HepG2 (cell line): ENCODE data around the gene KATNB1. TPM values are rescaled to one million over a fixed set of nuclear protein-coding genes. Genes with fewer than 3 reads are reported as not detected.

Source experiments
- CCAR2 ChIP-seq: fragments of 200-400 bp; formaldehyde crosslinking; optimal IDR thresholded peaks from 2 replicates; pipeline ENCODE3; 2018; ENCODE audit warnings: low read depth, mild to moderate bottlenecking, low read length, moderate library complexity
- CERS6 ChIP-seq: sonication (generic); formaldehyde crosslinking; IDR thresholded peaks from 2 replicates; pipeline ENCODE4 v1.5.0; 2020; ENCODE audit warnings: missing genetic modification reagents
- CREBL2 ChIP-seq: sonication (generic); formaldehyde crosslinking; IDR thresholded peaks from 2 replicates; pipeline ENCODE4 v1.8.1; 2023; ENCODE audit warnings: missing genetic modification reagents, mild to moderate bottlenecking, borderline replicate concordance
- CTCF ChIP-seq: sonication (generic); formaldehyde crosslinking; IDR thresholded peaks from 2 replicates; pipeline ENCODE4 v1.5.0; 2020; ENCODE audit warnings: mild to moderate bottlenecking, missing genetic modification reagents, moderate library complexity
- GATAD1 ChIP-seq: IDR thresholded peaks from 2 replicates; pipeline ENCODE4 v1.6.1; 2016; ENCODE audit warnings: missing genetic modification reagents, missing compliant biosample characterization
- GLI4 ChIP-seq: sonication (generic); formaldehyde crosslinking; IDR thresholded peaks from 2 replicates; pipeline ENCODE4 v1.5.1; 2020; ENCODE audit warnings: missing genetic modification reagents, mild to moderate bottlenecking, moderate library complexity, borderline replicate concordance
- HNF1A ChIP-seq, 2 experiments: sonication (generic) in 1 of 2; formaldehyde crosslinking in 1 of 2; IDR thresholded peaks; 2 replicates each; pipeline versions ENCODE4 v1.4.0 to v1.6.1; 2016 to 2020; ENCODE audit warnings: borderline replicate concordance in 1 of 2, low read depth in 1 of 2, mild to moderate bottlenecking in 1 of 2, missing genetic modification reagents in 1 of 2
- KMT2B ChIP-seq: IDR thresholded peaks from 2 replicates; pipeline ENCODE4 v1.6.1; 2016; ENCODE audit warnings: missing genetic modification reagents, missing compliant biosample characterization
- PHF5A ChIP-seq: IDR thresholded peaks from one replicate; pipeline ENCODE4 v1.6.1; 2018; ENCODE audit warnings: low read depth, missing genetic modification reagents; ENCODE audit not compliant: unreplicated experiment
- POGZ ChIP-seq: sonication (generic); formaldehyde crosslinking; IDR thresholded peaks from 2 replicates; pipeline ENCODE4 v1.4.0; 2020; ENCODE audit warnings: mild to moderate bottlenecking, missing genetic modification reagents
- PRMT3 ChIP-seq: sonication (generic); formaldehyde crosslinking; IDR thresholded peaks from 2 replicates; pipeline ENCODE4 v1.8.1; 2022; ENCODE audit warnings: low read depth, mild to moderate bottlenecking, moderate library complexity, missing genetic modification reagents, borderline replicate concordance
- RBM39 ChIP-seq: fragments of 200-400 bp; formaldehyde crosslinking; IDR thresholded peaks from one replicate; pipeline ENCODE4 v1.6.1; 2018; ENCODE audit warnings: antibody characterized with exemption, mild to moderate bottlenecking, low read depth, low read length; ENCODE audit not compliant: poor library complexity, severe bottlenecking
- TP53 ChIP-seq: sonication (generic); formaldehyde crosslinking; conservative IDR thresholded peaks from 2 replicates; pipeline ENCODE4 v1.4.0; 2020; ENCODE audit warnings: missing genetic modification reagents
- ZBTB21 ChIP-seq: sonication (generic); formaldehyde crosslinking; IDR thresholded peaks from 2 replicates; pipeline ENCODE4 v1.4.0; 2020; ENCODE audit warnings: missing genetic modification reagents
- ZBTB4 ChIP-seq: sonication (generic); formaldehyde crosslinking; IDR thresholded peaks from 2 replicates; pipeline ENCODE4 v1.4.0; 2020; ENCODE audit warnings: missing genetic modification reagents, mild to moderate bottlenecking, borderline replicate concordance
- ZNF274 ChIP-seq: sonication (generic); formaldehyde crosslinking; IDR thresholded peaks from 2 replicates; pipeline ENCODE4 v1.5.1; 2020; ENCODE audit warnings: mild to moderate bottlenecking, missing genetic modification reagents
- ZNF737 ChIP-seq: sonication (generic); formaldehyde crosslinking; IDR thresholded peaks from 2 replicates; pipeline ENCODE4 v1.5.0; 2020; ENCODE audit warnings: missing genetic modification reagents, mild to moderate bottlenecking, borderline replicate concordance
- polyA plus RNA-seq, 8 experiments: library from polyadenylated mRNA; depleted of rRNA in 3 of 8; stranded (reverse) in 7 of 8; unstranded in 1 of 8; fragments of >200 nt; fragmentation: Illumina TruSeq in 4 of 8; extraction: Trizol in 4 of 8; gene quantifications; 2 replicates each; pipeline versions ENCODE4 v1.2.1 to v1.2.3, GENCODE V29; 2011 to 2016; ENCODE audit warnings: low read depth in 4 of 8, missing spikeins in 1 of 8, mixed read lengths in 1 of 8; ENCODE audit not compliant: insufficient read depth in 1 of 8
- total RNA-seq, 5 experiments: library from RNA; depleted of rRNA; stranded (reverse); fragments of >200 nt; fragmentation: Illumina TruSeq; extraction: Trizol; gene quantifications; 2 replicates each; pipeline ENCODE4 v1.2.3, GENCODE V29; 2016; ENCODE audit warnings: low read depth in 1 of 5

The KATNB1 gene
- total and polyA plus RNA-seq, 2 of the 13 experiments (the other 11 are each of a cell fraction or from before 2014, with no cell fraction given): 31.5 to 43.5 TPM

- peak; percentile 56; the same call in 1 of the 2 replicates for TF ChIP-seq GLI4 (CRISPR knock-in tag)
- TF ChIP-seq CERS6 (CRISPR knock-in tag): no peak
- 0 out of 2 replicates have a peak, but pooled peaks have one; percentile 16 for TF ChIP-seq HNF1A (IDR thresholded peaks at IDR 0.05; ENCODE audit: low read depth)
- no peak for TF ChIP-seq HNF1A (CRISPR knock-in tag; IDR thresholded peaks at IDR 0.05; ENCODE audit: borderline replicate concordance)
- no peak for TF ChIP-seq ZNF737 (CRISPR knock-in tag)
- TF ChIP-seq CCAR2: no peak
- TF ChIP-seq TP53 (CRISPR knock-in tag): no peak
- TF ChIP-seq PHF5A: peak; percentile 4
- 0 out of 2 replicates have a peak, but pooled peaks have one; percentile 23 for TF ChIP-seq KMT2B
- TF ChIP-seq RBM39: no peak
- TF ChIP-seq CTCF: peak; percentile 27; the same call in 1 of the 2 replicates
- TF ChIP-seq ZNF274 (CRISPR knock-in tag): 0 out of 2 replicates have a peak, but pooled peaks have one; percentile 8
- TF ChIP-seq PRMT3 (CRISPR knock-in tag): 0 out of 2 replicates have a peak, but pooled peaks have one; percentile 82
- TF ChIP-seq GATAD1 (CRISPR knock-in tag): no peak
- 0 out of 2 replicates have a peak, but pooled peaks have one; percentile 48 for TF ChIP-seq CREBL2 (CRISPR knock-in tag)
- no peak for TF ChIP-seq POGZ (CRISPR knock-in tag)
- peak; percentile 86; the same call in 1 of the 2 replicates for TF ChIP-seq ZBTB4 (CRISPR knock-in tag)
- TF ChIP-seq ZBTB21 (CRISPR knock-in tag): no peak
Measured at GRCh38 chr16:57801098-57801808, 65.7 kb downstream of the KATNB1 start (continued).
